Stimulated activated CD8-positive, alpha-beta memory T cell treated with anti-CD3 and anti-CD28 coated beads, Interleukin-4, amount 100 ng/mL, for 4 hours (primary cell): ENCODE measurements around the gene TRIM65.

Experiments used
- DNase-seq, 2 donors: peaks; one replicate each; pipeline ENCODE4 v3.0.0-alpha.2; 2020; ENCODE audit warnings: low read depth in 2 of 2, low spot score in 1 of 2

The TRIM65 gene

DNA sequence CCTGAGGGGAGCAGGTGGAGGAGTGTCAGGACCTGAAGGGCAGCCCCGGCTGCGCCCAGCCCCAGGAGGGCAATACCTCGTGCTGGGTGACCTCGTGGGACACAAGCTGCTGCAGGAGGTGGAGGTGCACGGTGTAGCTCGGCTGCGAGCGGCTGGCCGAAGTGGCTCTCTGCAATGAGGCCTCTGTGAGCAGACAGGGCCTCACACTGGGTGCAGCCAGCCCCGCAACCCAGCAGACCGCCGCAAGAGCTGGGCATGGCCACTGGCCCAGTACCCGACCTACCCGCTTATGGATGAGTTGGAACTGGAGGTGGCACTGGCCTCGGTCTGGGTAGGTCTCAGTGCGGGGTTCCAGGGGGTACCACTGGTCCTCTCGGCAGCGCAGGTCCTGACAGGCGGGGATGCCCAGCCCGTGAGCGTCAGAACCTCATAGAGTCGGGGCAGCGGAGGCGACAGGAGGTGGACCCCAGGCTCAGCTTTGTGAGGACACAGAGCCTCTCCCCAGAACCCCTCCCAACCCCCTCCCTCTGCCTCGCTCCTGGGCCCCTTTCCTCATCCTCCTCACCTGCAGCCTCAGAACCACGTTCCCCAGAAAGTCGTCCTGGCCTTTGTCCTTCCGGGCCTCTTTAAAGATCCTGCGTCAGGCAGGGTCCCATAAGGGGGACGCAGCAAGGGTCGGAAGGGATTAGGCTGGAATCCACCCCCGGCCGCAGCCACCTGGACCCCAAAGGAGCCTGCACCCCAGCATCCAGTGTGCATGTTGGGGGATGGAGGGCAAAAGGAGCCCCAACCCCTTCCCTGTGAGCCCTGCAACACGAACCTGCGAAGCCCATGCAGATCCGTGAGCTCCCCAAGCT, 56.6 kb downstream of the TRIM65 start:
- no peak for DNase-seq
